ENCODE measurements around the gene BCL6. TPM values are rescaled to one million over a fixed set of nuclear protein-coding genes. Genes with fewer than 3 reads are reported as not detected.

Gene BCL6
- total RNA-seq, 1 donor from 2014 or later = 123 TPM

DNA sequence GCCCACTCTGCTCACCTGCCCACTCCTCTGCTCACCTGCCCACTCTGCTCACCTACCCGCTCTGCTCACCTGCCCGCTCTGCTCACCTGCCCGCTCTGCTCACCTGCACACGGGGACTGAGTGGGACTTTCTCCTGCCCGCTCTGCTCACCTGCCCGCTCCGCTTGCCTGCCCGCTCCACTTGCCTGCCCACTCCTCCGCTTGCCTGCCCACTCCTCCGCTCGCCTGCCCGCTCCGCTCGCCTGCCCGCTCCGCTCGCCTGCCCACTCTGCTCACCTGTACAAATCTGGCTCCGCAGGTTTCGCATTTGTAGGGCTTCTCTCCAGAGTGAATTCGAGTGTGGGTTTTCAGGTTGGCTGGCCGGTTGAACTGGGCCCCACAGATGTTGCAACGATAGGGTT is 20.0 kb downstream of the BCL6 start:
- H3K27ac ChIP-seq = no peak overlapping the region
- intact Hi-C loops (cut with DNase I) = no loop called here
- ATAC-seq (peak in 1 of 2 donors; percentile 7), DNase-seq (no peak)
- H3K4me3 ChIP-seq = no peak overlapping the region
- TF ChIP-seq CTCF (IDR thresholded peaks at IDR 0.05) = no peak
- no peaks in the 10 kb centered on the region for H3K4me1 ChIP-seq
- no peaks in the 10 kb centered on the region for H3K27me3 ChIP-seq (ENCODE audit: low read depth)
- no peaks in the 10 kb centered on the region for H3K9me3 ChIP-seq
- H3K36me3 ChIP-seq = peaks cover 100% of the 10 kb centered on the region

DNA sequence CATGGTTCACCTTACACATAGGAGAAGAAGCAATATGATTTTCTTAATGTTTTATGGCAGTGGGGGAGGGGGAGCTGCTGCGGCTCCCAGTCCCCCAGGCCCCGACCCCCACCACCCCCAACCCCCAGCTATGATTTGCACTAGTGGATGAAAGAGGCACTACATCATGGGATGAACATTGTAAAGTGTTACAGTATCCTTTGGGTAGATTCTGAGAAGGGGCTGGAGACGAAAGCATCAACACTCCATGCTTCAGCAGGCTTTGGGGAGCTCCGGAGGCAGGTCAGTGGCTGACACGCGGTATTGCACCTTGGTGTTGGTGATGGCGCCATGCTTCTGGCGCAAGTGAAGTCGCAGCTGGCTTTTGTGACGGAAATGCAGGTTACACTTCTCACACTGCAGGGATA is 23.1 kb downstream of the BCL6 start:
- no peak overlapping the region for H3K27ac ChIP-seq
- no peak overlapping the region for H3K4me3 ChIP-seq
- no peak for ATAC-seq
- no peaks in the 10 kb centered on the region for H3K9me3 ChIP-seq
- no peaks in the 10 kb centered on the region for H3K27me3 ChIP-seq (ENCODE audit: low read depth)
- H3K36me3 ChIP-seq = peaks cover 71% of the 10 kb centered on the region
- DNase-seq = no peak
- intact Hi-C loops (cut with DNase I) = no loop called here
- no peaks in the 10 kb centered on the region for H3K4me1 ChIP-seq
- TF ChIP-seq CTCF (IDR thresholded peaks at IDR 0.05) = no peak

GRCh38 chr3:187721055-187721454 is 24.2 kb downstream of the BCL6 start:
- no peaks in the 10 kb centered on the region for H3K9me3 ChIP-seq
- peaks cover 60% of the 10 kb centered on the region for H3K36me3 ChIP-seq
- ATAC-seq (no peak), DNase-seq (no peak)
- TF ChIP-seq CTCF (IDR thresholded peaks at IDR 0.05) = no peak
- intact Hi-C loops (cut with DNase I) = no loop called here
- H3K4me3 ChIP-seq = no peak overlapping the region
- no peaks in the 10 kb centered on the region for H3K4me1 ChIP-seq
- H3K27ac ChIP-seq = no peak overlapping the region
- no peaks in the 10 kb centered on the region for H3K27me3 ChIP-seq (ENCODE audit: low read depth)

DNA sequence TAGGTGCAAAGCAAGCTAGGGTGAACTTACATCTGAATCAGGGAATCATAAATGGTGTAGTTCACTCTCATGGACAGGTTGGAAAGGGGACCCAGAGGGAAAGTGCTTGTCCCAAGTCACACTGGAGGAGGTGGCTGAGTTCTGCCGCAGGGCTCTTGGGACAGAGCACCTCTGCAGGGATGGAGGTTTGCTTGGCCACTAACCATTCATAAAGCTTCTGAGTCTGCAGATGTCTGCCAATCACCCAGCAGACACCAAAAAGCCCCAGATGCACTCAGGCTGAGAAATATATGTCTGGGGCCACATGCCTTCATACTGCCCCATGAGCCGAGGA is 25.0 kb downstream of the BCL6 start:
- Histone ChIP-seq H3K4me1 (no peaks in the 10 kb centered on the region), H3K36me3 (peaks cover 52% of the 10 kb centered on the region), H3K9me3 (no peaks in the 10 kb centered on the region), H3K4me3 (no peak overlapping the region), H3K27me3 (ENCODE audit: low read depth) (no peaks in the 10 kb centered on the region), H3K27ac (no peak overlapping the region)
- TF ChIP-seq CTCF (IDR thresholded peaks at IDR 0.05) = no peak
- peak in 1 of 2 donors; percentile 6 for ATAC-seq
- no peak for DNase-seq
- intact Hi-C loops (cut with DNase I) = no loop called here

GRCh38 chr3:187719628-187720336 is 25.5 kb downstream of the BCL6 start:
- H3K36me3 ChIP-seq = peaks cover 47% of the 10 kb centered on the region
- no peaks in the 10 kb centered on the region for H3K4me1 ChIP-seq
- H3K27me3 ChIP-seq (ENCODE audit: low read depth) = no peaks in the 10 kb centered on the region
- TF ChIP-seq CTCF (IDR thresholded peaks at IDR 0.05) = no peak
- DNase-seq (peak; percentile 44), ATAC-seq (peak; percentile 31 to 37)
- H3K9me3 ChIP-seq = no peaks in the 10 kb centered on the region
- H3K4me3 ChIP-seq = no peak overlapping the region
- intact Hi-C loops (cut with DNase I) = no loop called here
- H3K27ac ChIP-seq = no peak overlapping the region
